Keratinocyte (primary cell): ENCODE data around the gene CRISPLD2. TPM values are rescaled to one million over a fixed set of nuclear protein-coding genes. Genes with fewer than 3 reads are reported as not detected.

Experiments
- DNase-seq: peaks from one replicate; pipeline ENCODE4 v3.0.0-alpha.2; 2011; ENCODE audit warnings: low read depth, missing footprints, low spot score
- FAIRE-seq: peaks from 2 replicates; lab custom pipeline; 2011; peaks lifted over from hg19 to GRCh38; lab: Jason Lieb, UNC
- H2AFZ ChIP-seq: 2 replicates; pipeline ENCODE4 v1.6.0; 2012; ENCODE audit warnings: low read length, control low read depth, inconsistent platforms; ENCODE audit not compliant: control insufficient read depth
- H3K27ac ChIP-seq: 2 replicates; pipeline ENCODE4 v1.5.1; 2011; ENCODE audit warnings: low read length; ENCODE audit not compliant: control insufficient read depth, insufficient read depth
- H3K27me3 ChIP-seq: 3 replicates; pipeline ENCODE4 v1.6.0; 2011; ENCODE audit warnings: low read length; ENCODE audit not compliant: control insufficient read depth, insufficient read depth; ENCODE audit errors: extremely low read depth
- H3K36me3 ChIP-seq, 2 experiments: 2 replicates in 1 of 2; 3 replicates in 1 of 2; pipeline ENCODE4 v1.5.1; 2011; ENCODE audit warnings: low read length in 2 of 2, mild to moderate bottlenecking in 1 of 2; ENCODE audit not compliant: control insufficient read depth in 2 of 2, insufficient read depth in 2 of 2; ENCODE audit errors: extremely low read depth in 1 of 2
- H3K4me1 ChIP-seq: 3 replicates; pipeline ENCODE4 v1.5.1; 2011; ENCODE audit warnings: low read length; ENCODE audit not compliant: control insufficient read depth, insufficient read depth; ENCODE audit errors: extremely low read depth
- H3K4me2 ChIP-seq: 3 replicates; pipeline ENCODE4 v1.6.0; 2011; ENCODE audit warnings: low read depth, low read length; ENCODE audit not compliant: control insufficient read depth, insufficient read depth; ENCODE audit errors: extremely low read depth
- H3K4me3 ChIP-seq, 3 experiments: fragments of 200-600 bp in 1 of 3; sonication (generic) in 1 of 3; 2 replicates in 2 of 3; 3 replicates in 1 of 3; pipeline ENCODE4 v1.5.1; 2011 to 2016; ENCODE audit warnings: low read length in 3 of 3, mild to moderate bottlenecking in 3 of 3, control low read depth in 2 of 3, inconsistent platforms in 1 of 3, low read depth in 1 of 3, mixed read lengths in 1 of 3, mixed run types in 1 of 3, moderate library complexity in 1 of 3; ENCODE audit not compliant: control insufficient read depth in 2 of 3, insufficient read depth in 2 of 3; ENCODE audit errors: extremely low read depth in 1 of 3
- H3K79me2 ChIP-seq: 2 replicates; pipeline ENCODE4 v1.6.0; 2012; ENCODE audit warnings: low read length; ENCODE audit not compliant: control insufficient read depth, insufficient read depth
- H3K9ac ChIP-seq: 3 replicates; pipeline ENCODE4 v1.6.0; 2011; ENCODE audit warnings: low read length; ENCODE audit not compliant: control insufficient read depth, insufficient read depth; ENCODE audit errors: extremely low read depth
- H3K9me1 ChIP-seq: 3 replicates; pipeline ENCODE4 v1.6.0; 2011; ENCODE audit warnings: low read length; ENCODE audit not compliant: control insufficient read depth, insufficient read depth; ENCODE audit errors: extremely low read depth
- H3K9me3 ChIP-seq: 2 replicates; pipeline ENCODE4 v1.5.1; 2012; ENCODE audit warnings: low read depth, low read length; ENCODE audit not compliant: control insufficient read depth
- H4K20me1 ChIP-seq: 3 replicates; pipeline ENCODE4 v1.6.0; 2011; ENCODE audit warnings: low read length; ENCODE audit not compliant: control insufficient read depth, insufficient read depth; ENCODE audit errors: extremely low read depth
- EZH2 ChIP-seq: IDR thresholded peaks from one replicate; pipeline ENCODE4 v1.6.1; 2012; ENCODE audit warnings: inconsistent platforms, mild to moderate bottlenecking, low read length, moderate library complexity
- dilution Hi-C: fragments of 300-500 bp; cut with MboI; formaldehyde crosslinking; loops from one replicate; pipeline ENCODE4 v1.7.0; 2020; ENCODE audit warnings: low sequenced_read_pairs; ENCODE audit not compliant: extremely low pct_ligation_motif_present
- polyA plus RNA-seq, 5 experiments: library from polyadenylated mRNA; depleted of rRNA in 3 of 5; stranded (reverse) in 3 of 5; stranded (forward) in 1 of 5; unstranded in 1 of 5; fragments of >200 nt; gene quantifications; 1 replicate in 1 of 5; 2 replicates in 3 of 5; 3 replicates in 1 of 5; pipeline versions ENCODE4 v1.2.1 to v1.2.3, GENCODE V29; 2011 to 2012; ENCODE audit warnings: missing spikeins in 2 of 5, low read depth in 1 of 5, low replicate concordance in 1 of 5
- TF ChIP-seq, protein P1 (sequence below), 3 experiments: IDR thresholded peaks in 1 of 3; conservative IDR thresholded peaks in 1 of 3; optimal IDR thresholded peaks in 1 of 3; 2 replicates in 2 of 3; 3 replicates in 1 of 3; pipeline versions ENCODE3 to v1.5.1; 2011; ENCODE audit warnings: low read length in 3 of 3, mild to moderate bottlenecking in 3 of 3, moderate library complexity in 2 of 3, control low read depth in 1 of 3, inconsistent platforms in 1 of 3; ENCODE audit not compliant: insufficient read depth in 2 of 3; ENCODE audit errors: extremely low read depth in 1 of 3

Gene CRISPLD2
- polyA plus RNA-seq, 1 donor (not counting 4 experiments of a cell fraction or from before 2014, with no cell fraction given), result 1.2 TPM

DNA sequence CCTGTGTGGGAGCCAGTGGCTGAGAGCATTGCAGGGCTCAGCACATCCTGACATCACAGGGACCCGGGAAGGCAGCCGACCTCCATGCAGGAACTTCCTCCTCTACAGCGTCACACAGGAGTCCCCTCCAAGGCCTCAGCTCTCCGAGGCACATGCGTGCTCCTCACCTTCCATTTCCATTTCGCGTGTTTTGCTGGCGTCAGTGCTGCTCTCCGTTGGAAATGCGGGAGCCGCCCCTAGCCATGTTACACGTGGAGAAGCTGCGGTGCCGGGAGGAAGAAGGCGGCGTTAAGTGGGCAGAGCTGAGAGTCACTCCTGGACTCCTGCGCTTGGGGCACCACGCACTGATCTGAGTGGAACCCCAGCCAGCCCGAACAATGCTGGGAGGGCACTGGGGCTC lies 25.2 kb upstream of the CRISPLD2 start:
- Histone ChIP-seq H3K9ac (no peak overlapping the region), H3K4me2 (no peak overlapping the region), H3K27ac (no peak overlapping the region), H3K4me1 (peaks cover 2% of the 10 kb centered on the region), H3K9me3 (no peaks in the 10 kb centered on the region), H3K9me1 (no peaks in the 10 kb centered on the region), H3K79me2 (no peaks in the 10 kb centered on the region), H3K36me3 (peaks cover 0 to 2% of the 10 kb centered on the region in 2 experiments), H2AFZ (no peak overlapping the region), H3K4me3 (no peak overlapping the region), H3K27me3 (no peaks in the 10 kb centered on the region), H4K20me1 (no peaks in the 10 kb centered on the region)
- DNase-seq (no peak), FAIRE-seq (no peak)
- no peak for TF ChIP-seq EZH2
- TF ChIP-seq, protein P1, sequence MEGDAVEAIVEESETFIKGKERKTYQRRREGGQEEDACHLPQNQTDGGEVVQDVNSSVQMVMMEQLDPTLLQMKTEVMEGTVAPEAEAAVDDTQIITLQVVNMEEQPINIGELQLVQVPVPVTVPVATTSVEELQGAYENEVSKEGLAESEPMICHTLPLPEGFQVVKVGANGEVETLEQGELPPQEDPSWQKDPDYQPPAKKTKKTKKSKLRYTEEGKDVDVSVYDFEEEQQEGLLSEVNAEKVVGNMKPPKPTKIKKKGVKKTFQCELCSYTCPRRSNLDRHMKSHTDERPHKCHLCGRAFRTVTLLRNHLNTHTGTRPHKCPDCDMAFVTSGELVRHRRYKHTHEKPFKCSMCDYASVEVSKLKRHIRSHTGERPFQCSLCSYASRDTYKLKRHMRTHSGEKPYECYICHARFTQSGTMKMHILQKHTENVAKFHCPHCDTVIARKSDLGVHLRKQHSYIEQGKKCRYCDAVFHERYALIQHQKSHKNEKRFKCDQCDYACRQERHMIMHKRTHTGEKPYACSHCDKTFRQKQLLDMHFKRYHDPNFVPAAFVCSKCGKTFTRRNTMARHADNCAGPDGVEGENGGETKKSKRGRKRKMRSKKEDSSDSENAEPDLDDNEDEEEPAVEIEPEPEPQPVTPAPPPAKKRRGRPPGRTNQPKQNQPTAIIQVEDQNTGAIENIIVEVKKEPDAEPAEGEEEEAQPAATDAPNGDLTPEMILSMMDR (optimal IDR thresholded peaks at IDR 0.05 in 1 of 3, IDR thresholded peaks at IDR 0.05 in 1 of 3, conservative IDR thresholded peaks at IDR 0.05 in 1 of 3; ENCODE audit: extremely low read depth in 1 of 3, insufficient read depth in 2 of 3, low read length in 3 of 3), result no peak
- dilution Hi-C loops, result no loop called here

DNA sequence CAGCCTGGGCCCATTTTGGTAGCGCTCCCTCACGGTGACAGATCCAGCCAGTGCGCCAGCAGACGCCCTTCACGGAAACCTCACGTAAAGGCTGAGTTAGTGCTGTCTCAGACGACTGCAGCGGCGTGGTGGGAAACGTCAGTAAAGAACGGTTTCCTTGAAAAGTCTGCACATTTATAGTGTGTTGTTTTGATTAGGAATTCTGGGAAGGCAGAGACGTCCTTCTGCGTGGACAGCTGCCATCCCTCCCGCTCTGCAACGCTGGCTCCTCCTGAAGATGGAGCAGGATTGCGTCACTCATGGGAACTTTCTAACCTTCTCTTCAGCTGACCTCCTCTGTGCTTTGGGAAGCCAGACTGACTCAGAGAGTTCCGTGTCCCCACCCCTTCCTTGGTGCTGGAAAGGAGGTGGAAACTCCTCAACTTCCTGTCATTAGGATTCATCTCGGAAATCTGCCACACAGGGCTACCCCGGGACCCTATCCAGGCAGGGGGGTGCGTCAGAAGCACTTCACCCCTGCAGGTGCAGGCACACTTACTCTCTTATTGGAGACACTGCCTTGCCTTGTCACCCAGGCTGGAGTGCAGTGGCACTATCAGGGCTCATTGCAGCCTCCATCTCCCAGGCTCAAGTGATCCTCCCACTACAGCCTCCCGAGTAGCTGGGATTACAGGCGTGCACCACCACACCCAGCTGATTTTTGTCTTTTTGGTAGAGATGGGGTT lies 24.3 kb upstream of the CRISPLD2 start:
- Histone ChIP-seq H3K9me1 (no peaks in the 10 kb centered on the region), H3K4me2 (no peak overlapping the region), H3K27ac (no peak overlapping the region), H4K20me1 (no peaks in the 10 kb centered on the region), H3K4me1 (peaks cover 2% of the 10 kb centered on the region), H3K9ac (no peak overlapping the region), H3K9me3 (no peaks in the 10 kb centered on the region), H3K36me3 (peaks cover 0 to 2% of the 10 kb centered on the region in 2 experiments), H3K27me3 (no peaks in the 10 kb centered on the region), H2AFZ (no peak overlapping the region), H3K79me2 (no peaks in the 10 kb centered on the region), H3K4me3 (no peak overlapping the region)
- no peak for TF ChIP-seq EZH2
- TF ChIP-seq, protein P1 (optimal IDR thresholded peaks at IDR 0.05 in 1 of 3, IDR thresholded peaks at IDR 0.05 in 1 of 3, conservative IDR thresholded peaks at IDR 0.05 in 1 of 3; ENCODE audit: extremely low read depth in 1 of 3, insufficient read depth in 2 of 3, low read length in 3 of 3), result no peak
- dilution Hi-C loops, result no loop called here
- DNase-seq (no peak), FAIRE-seq (no peak)
